ENCODE results near the gene TPRN.

The TPRN gene

DNA sequence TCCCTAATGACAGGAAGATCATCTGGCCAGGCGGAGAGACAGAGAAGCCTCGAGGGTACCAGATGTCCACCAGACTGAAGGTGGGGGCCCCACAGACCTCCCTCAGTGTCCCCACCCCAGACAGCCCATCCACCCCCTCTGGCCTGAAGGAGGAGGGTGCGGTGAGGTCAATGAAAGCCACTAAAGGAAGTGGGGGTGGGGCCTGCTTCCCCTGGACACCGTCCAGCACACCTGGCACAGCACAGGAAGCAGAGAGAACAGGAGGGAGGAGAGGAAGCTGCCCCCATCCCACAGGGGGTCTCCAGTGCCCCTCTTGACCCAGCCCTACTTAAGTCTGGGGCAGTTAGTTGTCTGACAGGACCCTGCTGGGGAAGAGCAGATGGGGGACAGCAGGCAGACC lies 41.9 kb downstream of the TPRN start:
- DNase-seq = no peak

DNA sequence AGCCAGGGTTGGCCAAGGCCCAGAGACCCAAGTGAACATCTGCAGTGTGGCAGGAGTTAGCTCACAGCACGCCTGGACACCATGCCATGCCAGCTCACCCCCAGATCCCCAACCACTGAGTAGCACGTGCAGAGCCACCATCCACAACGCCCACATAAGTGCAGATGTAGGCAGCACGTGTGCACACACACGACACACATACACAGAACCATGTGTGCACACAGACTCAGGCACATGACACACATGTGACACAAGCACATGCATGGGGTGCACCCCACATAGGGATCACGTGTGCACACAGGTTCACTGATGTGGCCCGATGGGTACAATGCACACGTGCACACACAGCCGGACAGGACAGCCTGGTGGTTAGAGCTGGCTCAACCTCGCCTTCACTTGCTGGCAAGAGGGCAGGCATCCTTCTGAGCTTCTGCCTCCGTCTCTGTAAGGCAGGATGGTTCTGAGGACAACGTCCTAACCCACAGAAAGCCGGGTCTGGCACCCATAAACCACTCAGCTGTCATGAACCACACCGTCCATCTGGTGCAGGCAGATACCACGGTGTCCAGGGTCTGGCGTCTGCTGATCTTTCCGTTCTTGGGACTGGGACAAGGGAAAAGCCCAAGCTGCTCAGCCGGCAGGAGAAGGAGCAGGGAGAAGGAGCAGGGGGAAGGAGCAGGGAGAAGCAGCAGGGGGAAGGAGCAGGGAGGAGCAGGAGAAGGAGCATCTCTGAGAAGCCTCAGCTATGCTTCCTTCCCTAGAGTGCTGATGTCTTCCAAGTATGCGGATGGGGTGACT lies 42.7 kb downstream of the TPRN start:
- no peak for DNase-seq

DNA sequence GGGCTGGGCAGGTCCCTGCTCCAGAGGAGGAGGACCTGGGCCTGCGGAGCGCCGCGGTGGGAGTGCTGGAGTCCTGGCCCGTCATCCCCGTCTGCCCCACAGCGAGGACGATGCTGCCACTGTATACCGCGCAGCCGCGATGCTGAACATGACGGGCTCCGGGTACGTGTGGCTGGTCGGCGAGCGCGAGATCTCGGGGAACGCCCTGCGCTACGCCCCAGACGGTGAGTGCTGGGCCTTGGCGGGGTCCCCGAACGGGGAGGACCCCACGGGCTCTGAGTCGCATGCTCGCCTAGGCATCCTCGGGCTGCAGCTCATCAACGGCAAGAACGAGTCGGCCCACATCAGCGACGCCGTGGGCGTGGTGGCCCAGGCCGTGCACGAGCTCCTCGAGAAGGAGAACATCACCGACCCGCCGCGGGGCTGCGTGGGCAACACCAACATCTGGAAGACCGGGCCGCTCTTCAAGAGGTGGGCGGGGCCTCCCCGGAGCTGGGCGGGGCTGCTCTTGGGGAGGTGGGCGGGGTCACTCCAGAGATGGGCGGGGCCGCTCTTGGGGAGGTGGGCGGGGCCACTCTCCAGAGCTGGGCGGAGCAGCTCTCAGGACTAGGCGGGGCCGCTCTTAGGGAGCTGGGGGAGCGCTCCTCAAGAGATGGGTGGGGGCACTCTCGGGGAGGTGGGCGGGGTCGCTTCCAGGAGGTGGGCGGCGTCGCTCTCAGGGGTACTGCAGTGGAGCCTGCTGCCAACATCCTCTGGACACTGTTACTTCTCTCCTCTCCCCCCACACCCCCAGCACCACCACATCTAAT lies 43.8 kb downstream of the TPRN start:
- peak; percentile 60 for DNase-seq

DNA sequence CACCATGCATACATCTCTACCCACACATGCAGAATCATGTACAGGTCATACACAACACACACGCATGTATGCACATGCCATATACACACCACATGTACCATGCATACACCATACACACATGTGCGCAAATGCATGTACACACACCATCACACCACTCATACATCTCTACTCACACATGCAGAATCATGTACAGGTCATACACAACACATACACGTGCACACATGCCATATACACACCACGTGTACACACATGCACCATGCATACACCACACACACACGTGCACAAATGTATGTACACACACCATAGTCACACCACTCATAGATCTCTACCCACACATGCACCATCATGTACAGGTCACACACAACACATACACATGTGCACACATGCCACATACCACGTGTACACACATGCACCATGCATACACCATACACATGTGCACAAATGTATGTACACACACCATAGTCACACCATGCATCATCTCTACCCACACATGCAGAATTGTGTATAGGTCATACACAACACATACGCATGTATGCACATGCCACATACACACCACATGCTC lies 47.6 kb downstream of the TPRN start:
- DNase-seq = no peak

DNA sequence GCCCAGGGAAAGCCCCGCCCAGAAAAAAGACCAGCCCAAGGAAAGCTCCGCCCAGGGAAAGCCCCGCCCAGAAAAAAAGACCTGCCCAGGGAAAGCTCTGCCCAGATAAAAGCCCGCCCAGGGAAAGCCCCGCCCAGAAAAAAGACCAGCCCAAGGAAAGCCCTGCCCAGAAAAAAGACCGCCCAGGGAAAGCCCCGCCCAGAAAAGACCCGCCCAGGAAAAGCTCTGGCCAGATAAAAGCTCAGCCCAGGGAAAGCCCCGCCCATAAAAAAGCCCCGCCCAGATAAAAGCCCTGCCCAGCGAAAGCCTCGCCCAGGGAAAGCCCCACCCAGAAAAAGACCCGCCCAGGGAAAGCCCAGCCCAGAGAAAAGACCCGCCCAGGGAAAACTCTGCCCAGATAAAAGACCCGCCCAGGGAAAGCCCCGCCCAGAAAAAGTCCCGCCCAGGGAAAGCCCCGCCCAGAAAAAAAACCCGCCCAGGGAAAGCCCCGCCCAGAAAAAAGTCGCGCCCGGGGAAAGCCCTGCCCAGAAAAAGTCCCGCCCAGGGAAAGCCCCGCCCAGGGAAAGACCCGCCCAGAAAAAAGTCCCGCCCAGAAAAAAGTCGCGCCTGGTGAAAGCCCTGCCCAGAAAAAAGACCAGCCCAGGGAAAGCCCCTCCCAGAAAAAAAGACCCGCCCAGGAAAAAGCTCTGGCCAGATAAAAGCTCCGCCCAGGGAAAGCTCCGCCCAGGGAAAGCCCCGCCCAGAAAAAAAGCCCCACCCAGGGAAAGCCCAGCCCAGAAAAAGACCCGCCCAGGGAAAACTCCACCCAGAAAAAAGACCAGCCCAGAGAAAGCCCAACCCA lies 49.7 kb downstream of the TPRN start:
- DNase-seq = peak; percentile 49

DNA sequence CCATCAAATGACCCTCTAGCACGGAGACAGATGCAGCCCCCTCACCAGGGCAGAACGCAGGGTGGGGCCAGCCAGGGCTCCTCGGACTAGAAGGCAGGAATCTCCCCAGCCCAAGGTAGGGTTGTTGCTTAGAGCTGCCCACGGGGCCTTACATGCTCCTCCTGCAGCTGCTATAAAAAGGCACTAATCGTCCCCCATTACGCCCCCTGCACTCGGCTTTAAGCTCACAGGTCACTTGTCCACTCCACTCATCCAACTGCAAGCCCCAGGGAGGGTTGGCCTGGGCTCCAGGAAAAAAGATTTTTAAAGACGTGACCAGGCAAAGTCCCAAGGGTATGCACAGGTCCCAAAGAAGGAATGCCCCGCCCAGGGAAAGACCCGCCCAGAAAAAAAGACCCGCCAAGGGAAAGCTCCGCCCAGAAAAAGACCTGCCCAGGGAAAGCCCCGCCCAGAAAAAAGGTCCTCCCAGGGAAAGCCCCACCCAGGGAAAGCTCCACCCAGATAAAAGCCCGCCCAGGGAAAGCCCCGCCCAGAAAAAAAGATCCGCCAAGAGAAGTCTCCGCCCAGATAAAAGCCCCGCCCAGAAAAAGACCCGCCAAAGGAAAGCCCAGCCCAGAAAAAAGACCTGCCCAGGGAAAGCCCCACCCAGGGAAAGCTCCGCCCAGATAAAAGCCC lies 50.5 kb downstream of the TPRN start:
- DNase-seq = no peak

DNA sequence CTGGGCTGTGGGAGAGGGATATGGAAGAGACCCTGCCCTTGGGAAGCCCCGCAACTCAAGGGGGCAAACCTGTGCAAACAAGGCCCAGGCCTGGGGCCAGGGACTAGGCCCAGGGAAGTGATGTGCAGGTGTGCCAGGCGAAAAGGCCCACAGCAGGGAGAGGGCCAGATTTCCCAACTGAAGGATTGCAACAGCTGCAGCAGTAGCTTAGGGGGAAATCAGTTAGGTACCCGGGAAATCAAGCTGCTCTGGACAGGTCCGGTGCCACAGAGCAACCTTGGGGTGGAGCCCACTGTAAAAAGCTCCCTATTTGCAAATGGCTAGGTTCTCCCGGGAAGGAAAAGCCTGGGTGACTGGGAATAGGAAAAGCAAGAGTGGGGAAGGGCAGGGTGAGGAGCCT lies 51.2 kb downstream of the TPRN start:
- no peak for DNase-seq

DNA sequence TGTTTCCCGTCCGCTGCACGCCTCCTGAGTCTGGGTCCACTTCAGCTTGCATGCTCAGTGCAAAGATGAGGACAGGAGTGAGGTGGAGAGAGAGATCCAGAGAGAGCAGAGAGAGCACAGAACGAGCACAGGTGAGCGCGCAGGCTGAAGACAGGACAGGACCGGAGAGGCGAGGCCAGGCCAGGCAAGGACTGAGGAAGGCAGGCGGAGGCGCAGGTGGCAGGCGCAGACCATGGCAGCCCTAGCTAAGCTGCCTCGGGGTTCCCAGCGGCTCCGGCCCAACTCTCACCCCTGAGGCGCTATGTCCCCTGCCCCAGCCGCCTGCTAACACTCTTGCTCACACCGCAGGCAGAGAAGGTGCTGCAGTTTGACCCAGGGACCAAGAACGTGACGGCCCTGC lies 51.9 kb downstream of the TPRN start:
- DNase-seq = no peak

DNA sequence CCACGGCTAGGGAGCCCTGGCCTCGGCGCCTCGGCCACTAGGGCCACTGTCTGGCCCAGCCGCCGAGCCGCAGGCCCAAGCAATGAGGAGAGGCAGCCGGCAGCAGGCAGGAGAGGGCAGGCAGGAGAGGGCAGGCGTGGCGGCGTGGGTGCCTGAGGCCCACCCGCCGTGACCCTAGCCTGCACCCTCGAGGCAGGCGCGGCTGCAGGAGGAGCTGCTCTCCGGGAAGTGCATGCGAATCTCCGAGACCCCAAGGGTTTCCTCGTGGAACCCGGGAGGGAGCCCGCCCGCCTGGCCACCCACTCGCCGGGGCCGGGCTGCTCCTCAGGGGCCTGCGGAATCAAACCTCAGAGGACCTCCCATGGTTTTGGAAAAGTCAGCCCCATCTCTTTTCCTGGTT lies 52.3 kb downstream of the TPRN start:
- DNase-seq = no peak

DNA sequence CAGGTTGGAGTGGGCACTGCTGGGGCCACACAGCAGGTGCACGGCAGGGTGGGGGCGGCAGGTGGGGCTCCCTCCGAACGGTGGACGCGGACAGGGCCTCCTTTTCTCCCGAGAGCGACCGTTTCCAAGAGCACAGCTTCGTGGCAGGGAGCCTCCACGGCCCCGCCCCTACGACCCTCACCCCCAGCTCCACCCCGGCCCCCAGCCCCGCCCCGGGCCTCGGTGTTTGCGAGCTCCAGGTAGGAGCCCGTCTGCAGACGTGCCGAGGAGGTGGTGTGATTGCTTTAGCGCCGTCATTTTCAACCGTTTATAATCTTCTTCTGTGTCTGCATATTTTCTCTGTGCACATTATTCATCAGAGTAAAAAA lies 52.8 kb downstream of the TPRN start:
- DNase-seq = no peak

DNA sequence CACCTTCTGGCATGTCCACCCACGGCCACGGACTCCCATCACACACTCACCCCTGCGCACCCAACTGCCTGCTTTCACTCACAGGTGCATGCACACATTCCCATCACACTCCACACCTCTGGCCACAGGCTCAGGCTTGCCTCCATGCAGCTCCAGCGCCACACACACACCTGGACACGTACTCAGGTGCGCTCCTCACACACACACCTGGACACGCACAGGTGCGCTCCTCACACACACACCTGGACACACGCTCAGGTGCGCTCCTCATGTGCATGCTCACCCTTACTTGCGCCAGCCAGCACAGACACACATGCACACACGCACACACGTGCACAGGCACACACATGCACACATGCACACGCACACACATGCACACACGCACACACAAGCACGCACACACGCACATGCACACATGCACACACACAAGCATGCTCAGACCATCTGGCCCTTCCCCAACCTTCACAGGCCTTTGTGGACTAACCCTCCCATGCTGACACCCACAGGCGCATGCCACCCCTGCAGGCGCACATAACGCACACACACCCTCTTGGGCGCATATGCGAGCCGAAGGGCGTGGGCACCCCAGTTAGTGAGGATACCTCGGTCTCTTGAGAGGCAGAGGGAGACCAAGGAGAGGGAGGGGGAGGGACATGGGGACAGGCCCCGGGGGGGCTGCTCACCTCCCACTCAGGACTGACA lies 53.3 kb downstream of the TPRN start:
- no peak for DNase-seq

DNA sequence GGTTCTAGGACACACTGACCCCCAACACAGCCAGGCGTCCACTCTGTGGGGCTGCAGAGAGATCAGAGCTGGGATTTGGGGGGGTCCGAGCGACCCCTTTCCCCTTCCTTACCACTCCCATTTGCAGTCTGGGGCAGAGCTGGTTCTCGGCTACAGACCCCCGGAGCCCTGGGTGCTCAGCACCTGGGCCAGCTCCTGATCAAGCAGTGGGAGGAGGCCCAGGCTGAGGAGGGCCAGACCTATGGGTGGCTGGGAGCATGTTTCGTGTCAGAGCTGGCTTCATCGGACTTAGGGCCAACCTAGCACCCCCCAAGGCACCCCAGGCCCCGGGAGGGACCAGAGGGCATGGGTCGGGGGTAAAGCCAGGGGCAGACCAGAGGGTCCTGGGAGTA lies 54.0 kb downstream of the TPRN start:
- no peak for DNase-seq

DNA sequence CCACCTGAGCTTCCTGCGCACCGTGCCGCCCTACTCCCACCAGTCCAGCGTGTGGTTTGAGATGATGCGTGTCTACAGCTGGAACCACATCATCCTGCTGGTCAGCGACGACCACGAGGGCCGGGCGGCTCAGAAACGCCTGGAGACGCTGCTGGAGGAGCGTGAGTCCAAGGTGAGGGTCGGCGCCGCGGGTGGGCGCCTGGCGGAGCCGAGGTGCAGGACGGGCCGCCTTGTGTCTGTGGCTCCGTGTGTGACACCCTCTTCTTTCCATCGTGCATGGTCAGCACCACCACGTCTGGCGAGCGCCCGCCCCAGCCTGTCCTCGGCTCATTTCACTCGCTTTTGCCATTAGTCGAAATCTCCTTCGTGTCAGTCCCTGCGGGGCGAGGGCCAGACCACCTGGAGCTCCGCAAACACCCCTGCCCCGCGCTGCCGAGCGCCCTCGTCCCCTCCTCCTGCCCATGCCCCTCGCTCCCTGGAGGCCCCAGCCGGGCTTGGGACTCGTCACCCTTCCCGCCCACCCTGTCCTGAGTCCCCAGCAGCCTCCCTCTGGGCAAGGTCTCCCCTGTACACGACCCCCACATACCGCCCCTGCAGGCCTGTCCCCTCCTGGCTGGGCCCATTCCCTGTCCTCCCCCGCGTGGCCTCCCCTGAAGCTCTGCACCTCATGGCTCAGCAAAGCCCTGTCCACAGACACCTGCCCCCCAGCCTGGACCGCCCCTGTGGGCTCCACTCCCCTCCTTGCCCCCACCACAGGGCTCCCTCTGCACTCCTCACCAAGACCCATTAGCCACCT lies 54.6 kb downstream of the TPRN start:
- no peak for DNase-seq

DNA sequence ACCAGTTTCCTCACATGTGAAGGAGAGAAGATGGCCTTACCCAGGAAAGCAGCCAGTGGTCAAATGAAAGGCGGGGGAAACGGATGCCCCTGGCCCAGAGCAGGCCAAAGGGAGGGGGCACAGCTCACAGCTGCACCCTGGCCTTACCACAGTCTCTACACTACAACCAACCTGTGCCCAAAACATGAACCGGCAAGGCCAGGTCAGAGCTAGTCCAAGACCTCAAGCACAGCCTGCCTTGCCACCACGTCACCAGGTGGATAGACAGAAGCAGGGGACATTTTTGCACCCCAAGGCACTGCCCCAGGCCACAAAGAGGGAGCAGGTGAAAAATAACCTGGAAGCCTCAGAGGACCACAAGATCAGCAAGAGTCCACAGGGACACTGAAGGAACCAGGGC lies 57.1 kb downstream of the TPRN start:
- no peak for DNase-seq

DNA sequence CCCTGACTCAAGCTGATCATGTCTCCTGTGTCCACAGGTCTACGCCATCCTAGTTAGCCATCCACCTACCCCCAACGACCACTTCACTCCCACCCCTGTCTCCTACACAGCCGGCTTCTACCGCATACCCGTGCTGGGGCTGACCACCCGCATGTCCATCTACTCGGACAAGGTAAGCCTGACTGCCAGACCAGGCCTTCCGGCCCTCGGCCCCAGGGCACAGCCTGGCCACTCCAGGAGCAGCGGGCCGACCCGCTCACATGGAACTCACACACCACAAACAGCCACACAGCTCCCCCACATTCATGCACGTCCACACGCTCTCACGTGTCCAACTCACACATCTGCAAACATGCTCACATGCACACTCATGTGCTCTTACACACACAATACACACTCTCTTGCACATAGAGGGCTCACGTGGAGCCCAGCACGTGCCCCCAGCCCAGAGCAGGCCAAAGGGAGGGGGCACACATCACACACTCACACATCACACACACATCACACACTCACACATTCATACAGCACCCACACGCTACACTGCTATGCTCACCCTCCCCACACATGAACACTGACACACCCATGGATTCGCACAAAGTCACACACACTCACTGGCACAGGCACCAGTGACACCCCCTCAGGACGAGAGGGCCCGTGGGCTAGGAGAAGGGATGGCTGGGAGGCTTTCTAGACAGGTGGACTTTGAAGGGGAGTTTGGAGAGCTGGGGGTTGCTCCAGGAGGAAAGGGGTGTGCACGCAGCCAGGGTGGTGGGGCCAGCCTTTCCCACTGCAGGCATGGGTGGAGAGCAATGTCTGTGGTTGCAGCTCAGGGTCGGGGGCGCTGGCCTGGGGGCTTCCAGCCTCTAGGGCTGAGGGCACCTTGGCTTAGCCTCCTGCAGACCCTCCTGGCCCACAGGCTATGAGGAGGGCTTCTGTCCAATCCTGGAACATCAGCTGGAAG lies 58.3 kb downstream of the TPRN start:
- DNase-seq = no peak

All from stimulated activated CD4-positive, alpha-beta T cell treated with anti-CD3 and anti-CD28 coated beads, Interleukin-12 subunit alpha, Interleukin-12 subunit beta, amount 100 ng/mL, for 4 hours (primary cell).